Activated T-cell treated with anti-CD3 and anti-CD28 coated beads, Interleukin-2, amount 50 U/mL, for 4 hours (primary cell): ENCODE data around the gene VCAN. TPM values are rescaled to one million over a fixed set of nuclear protein-coding genes. Genes with fewer than 3 reads are reported as not detected.

ENCODE experiments used
- ATAC-seq, 2 donors: fragments of 200-7000 bp; cut with Tn5 transposase; one replicate each; pipeline ENCODE4 v1.10.0; 2021
- DNase-seq: peaks from one replicate; pipeline ENCODE4 v3.0.0-alpha.2; 2020
- H3K27me3 Mint-ChIP-seq: one replicate; pipeline ENCODE4 v1.8.0; 2021; ENCODE audit warnings: low read depth, mixed read lengths
- H3K36me3 Mint-ChIP-seq: one replicate; pipeline ENCODE4 v1.8.0; 2022; ENCODE audit warnings: mixed read lengths; ENCODE audit not compliant: insufficient read depth
- H3K4me1 Mint-ChIP-seq: one replicate; pipeline ENCODE4 v1.8.0; 2021; ENCODE audit warnings: low read depth, mixed read lengths
- H3K4me3 Mint-ChIP-seq: one replicate; pipeline ENCODE4 v1.8.0; 2021; ENCODE audit warnings: mild to moderate bottlenecking, moderate library complexity, mixed read lengths
- H3K9me3 Mint-ChIP-seq: one replicate; pipeline ENCODE4 v1.8.0; 2021; ENCODE audit warnings: mixed read lengths
- total RNA-seq, 3 donors: library from RNA; stranded (reverse); gene quantifications; one replicate each; pipeline ENCODE4 v1.2.1, GENCODE V29; 2021

Gene VCAN
- total RNA-seq, 3 donors from 2014 or later = 0.61 to 0.84 (median 0.74) TPM

GRCh38 chr5:83446253-83446947, 25.1 kb upstream of the VCAN start:
- no peaks in the 10 kb centered on the region for H3K36me3 Mint-ChIP-seq
- no peaks in the 10 kb centered on the region for H3K9me3 Mint-ChIP-seq
- ATAC-seq (no peak), DNase-seq (no peak)
- H3K4me3 Mint-ChIP-seq = no peak overlapping the region
- no peaks in the 10 kb centered on the region for H3K4me1 Mint-ChIP-seq
- H3K27me3 Mint-ChIP-seq = peaks cover 10% of the 10 kb centered on the region

DNA sequence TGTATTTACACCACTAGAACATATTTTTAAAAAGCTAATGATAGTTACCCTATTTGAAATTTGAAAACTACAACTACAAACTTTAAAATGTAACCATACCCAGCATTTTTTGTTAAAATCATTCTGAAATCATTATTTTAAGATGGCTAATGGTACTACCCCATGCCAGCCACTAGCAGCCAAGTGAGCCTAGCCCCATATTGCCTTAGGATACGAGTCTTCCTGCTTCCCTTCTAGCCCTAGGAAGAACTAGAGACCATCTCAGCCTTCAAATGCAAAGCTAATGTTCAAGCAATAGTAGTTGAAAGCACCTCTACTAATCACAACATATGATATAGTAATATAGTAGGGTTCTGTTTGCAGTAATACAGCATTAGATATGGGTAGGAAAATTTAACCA, 24.0 kb upstream of the VCAN start:
- no peak overlapping the region for H3K4me3 Mint-ChIP-seq
- peaks cover 18% of the 10 kb centered on the region for H3K27me3 Mint-ChIP-seq
- peaks cover under 1% of the 10 kb centered on the region for H3K9me3 Mint-ChIP-seq
- H3K4me1 Mint-ChIP-seq = no peaks in the 10 kb centered on the region
- DNase-seq (no peak), ATAC-seq (no peak)
- no peaks in the 10 kb centered on the region for H3K36me3 Mint-ChIP-seq

DNA sequence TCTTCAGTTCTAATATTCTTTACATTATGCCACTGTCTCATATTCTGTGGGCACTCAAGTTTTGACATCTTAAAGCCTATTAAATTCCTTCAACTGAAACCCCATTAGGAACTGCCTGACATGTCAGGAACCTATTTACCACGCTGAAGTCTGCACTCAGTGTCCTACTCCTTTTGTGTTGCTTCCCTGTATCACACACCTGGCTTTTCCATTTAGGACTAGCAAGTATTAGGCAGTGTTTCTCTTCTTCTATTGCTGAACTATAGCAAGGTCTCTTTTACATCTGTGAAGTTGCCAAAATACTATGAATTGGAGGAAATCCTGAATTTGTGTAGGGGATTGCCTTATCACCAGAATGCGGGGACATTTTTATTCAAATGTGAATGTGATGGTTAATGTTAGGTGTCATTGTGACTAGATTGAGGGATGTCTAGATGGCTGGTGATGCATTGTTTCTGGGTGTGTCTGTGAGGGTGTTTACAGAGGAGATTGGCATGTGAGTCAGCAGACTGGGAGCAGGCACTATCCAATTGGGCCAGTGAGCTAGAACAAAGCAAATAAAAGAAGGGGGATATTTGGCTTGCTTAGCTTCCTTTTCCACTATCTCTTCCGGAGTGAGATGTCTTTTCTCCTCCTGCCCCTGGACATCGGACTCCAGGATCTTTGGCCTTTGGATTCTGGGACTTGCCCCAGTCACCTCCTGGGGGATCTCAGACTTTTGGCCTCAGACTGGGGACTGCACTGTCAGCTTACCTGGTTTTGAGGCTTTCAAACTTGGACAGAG, 21.2 kb upstream of the VCAN start:
- Mint-ChIP-seq H3K4me3 (no peak overlapping the region), H3K9me3 (peaks cover 26% of the 10 kb centered on the region), H3K4me1 (no peaks in the 10 kb centered on the region), H3K27me3 (peaks cover 18% of the 10 kb centered on the region), H3K36me3 (no peaks in the 10 kb centered on the region)
- ATAC-seq = no peak
- no peak for DNase-seq

DNA sequence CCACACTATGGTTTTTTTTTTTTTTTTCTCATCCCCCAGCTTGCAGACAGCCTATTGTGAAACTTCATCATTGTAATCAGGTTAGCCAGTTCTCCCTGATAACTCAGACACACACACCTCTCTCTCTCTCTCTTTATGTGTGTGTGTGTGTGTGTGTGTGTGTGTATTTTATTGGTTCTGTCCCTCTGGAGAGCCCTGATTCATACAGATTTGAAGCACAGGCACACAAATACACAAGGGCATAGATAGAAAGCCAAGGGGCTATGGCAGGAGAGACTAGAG, 20.6 kb upstream of the VCAN start:
- Mint-ChIP-seq H3K9me3 (peaks cover 26% of the 10 kb centered on the region), H3K27me3 (peaks cover 18% of the 10 kb centered on the region), H3K36me3 (no peaks in the 10 kb centered on the region), H3K4me3 (no peak overlapping the region), H3K4me1 (no peaks in the 10 kb centered on the region)
- ATAC-seq (no peak), DNase-seq (no peak)

- Mint-ChIP-seq H3K4me3 (no peak overlapping the region), H3K9me3 (peaks cover 29% of the 10 kb centered on the region), H3K4me1 (no peaks in the 10 kb centered on the region), H3K27me3 (peaks cover 18% of the 10 kb centered on the region), H3K36me3 (no peaks in the 10 kb centered on the region)
- ATAC-seq = no peak
- DNase-seq = no peak
These were observed 19.6 kb upstream of the VCAN start for GRCh38 chr5:83451955-83452354.

DNA sequence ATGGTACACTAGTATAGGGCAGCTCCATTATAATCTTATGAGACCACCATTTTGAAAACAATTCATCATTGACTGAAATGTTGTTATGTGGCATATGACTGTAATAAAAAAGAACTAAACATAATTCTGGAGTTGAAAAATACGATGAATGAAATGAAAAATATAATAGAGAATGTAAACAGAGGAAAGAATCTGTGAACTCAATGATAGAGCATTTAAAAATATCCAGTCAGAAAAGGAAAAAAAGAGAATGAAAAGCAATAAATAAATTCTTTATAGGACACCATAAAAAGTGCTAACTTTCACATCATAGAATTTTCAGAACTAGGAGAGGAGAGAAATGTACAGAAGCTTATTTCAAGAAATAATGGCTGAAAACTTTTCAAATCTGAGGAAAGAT, 17.6 kb upstream of the VCAN start:
- no peaks in the 10 kb centered on the region for H3K36me3 Mint-ChIP-seq
- H3K4me1 Mint-ChIP-seq = no peaks in the 10 kb centered on the region
- ATAC-seq (no peak), DNase-seq (no peak)
- peaks cover 18% of the 10 kb centered on the region for H3K27me3 Mint-ChIP-seq
- H3K9me3 Mint-ChIP-seq = peaks cover 29% of the 10 kb centered on the region
- H3K4me3 Mint-ChIP-seq = no peak overlapping the region

GRCh38 chr5:83464261-83464660, 7.3 kb upstream of the VCAN start:
- no peaks in the 10 kb centered on the region for H3K36me3 Mint-ChIP-seq
- no peak overlapping the region for H3K4me3 Mint-ChIP-seq
- H3K4me1 Mint-ChIP-seq = no peaks in the 10 kb centered on the region
- ATAC-seq (no peak), DNase-seq (no peak)
- H3K27me3 Mint-ChIP-seq = peaks cover 27% of the 10 kb centered on the region
- no peaks in the 10 kb centered on the region for H3K9me3 Mint-ChIP-seq

DNA sequence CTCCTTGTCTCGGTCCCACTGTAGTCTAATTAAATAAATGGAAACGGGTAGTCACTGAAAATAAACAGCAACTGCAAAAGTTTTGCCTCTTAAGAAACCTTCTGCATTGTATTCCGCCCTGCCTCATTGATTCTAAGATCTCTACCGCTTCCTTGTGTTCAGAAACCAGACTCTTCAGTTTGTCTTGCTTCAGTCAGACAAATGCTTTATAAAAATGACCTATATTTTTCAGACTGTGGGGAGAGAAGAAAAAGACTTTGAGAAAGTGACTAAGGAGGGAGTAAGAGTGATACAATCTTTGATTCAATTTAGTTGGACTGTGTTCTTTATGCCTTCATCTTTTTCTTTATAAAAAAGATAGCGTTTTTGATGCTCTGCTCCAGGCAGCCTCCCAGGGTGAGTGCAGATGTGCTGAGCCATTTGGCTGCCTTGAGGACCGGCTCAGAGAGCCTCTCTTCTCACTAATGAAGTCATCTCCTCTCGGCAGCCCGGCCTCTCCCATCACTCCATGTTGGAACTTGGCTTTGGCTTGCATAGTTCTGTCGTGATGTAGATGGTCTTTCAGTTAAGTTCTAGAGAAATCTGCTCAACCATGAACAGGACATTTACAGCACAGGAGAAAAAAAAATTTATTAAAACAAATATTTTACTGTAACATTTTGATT, 4.0 kb upstream of the VCAN start:
- Mint-ChIP-seq H3K36me3 (no peaks in the 10 kb centered on the region), H3K4me3 (no peak overlapping the region), H3K27me3 (peaks cover 58% of the 10 kb centered on the region), H3K9me3 (no peaks in the 10 kb centered on the region), H3K4me1 (peaks cover 8% of the 10 kb centered on the region)
- ATAC-seq = no peak
- no peak for DNase-seq

- ATAC-seq = no peak
These were observed 2.5 kb upstream of the VCAN start for GRCh38 chr5:83469075-83469474.

GRCh38 chr5:83470526-83471404, 779 bp upstream of the VCAN start:
- no peak for DNase-seq
- Mint-ChIP-seq H3K4me3 (no peak overlapping the region), H3K36me3 (no peaks in the 10 kb centered on the region), H3K27me3 (peaks cover 82% of the 10 kb centered on the region), H3K9me3 (no peaks in the 10 kb centered on the region), H3K4me1 (peaks cover 27% of the 10 kb centered on the region)
- ATAC-seq = no peak

More at GRCh38 chr5:83469075-83469474, 2.5 kb upstream of the VCAN start:
- DNase-seq = no peak
- H3K27me3 Mint-ChIP-seq = peaks cover 70% of the 10 kb centered on the region
- no peak overlapping the region for H3K4me3 Mint-ChIP-seq
- H3K4me1 Mint-ChIP-seq = peaks cover 22% of the 10 kb centered on the region
- H3K9me3 Mint-ChIP-seq = no peaks in the 10 kb centered on the region
- H3K36me3 Mint-ChIP-seq = no peaks in the 10 kb centered on the region

DNA sequence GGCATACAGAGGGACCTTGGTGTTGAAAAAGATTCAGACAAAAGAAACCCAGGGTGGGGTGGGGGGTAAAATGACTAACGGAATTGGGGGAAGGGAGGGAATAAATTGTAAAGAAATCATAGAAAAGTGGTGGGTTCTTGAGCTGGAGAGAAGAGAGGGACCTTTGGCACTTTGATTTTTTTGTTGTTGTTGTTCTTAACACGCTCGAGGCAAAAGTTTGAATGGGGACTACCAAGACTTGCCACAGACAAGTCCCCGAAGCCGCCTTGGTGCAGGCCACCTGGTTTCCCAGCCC, 616 bp downstream of the VCAN start:
- ATAC-seq (no peak), DNase-seq (no peak)
- peaks cover 82% of the 10 kb centered on the region for H3K27me3 Mint-ChIP-seq
- H3K4me3 Mint-ChIP-seq = no peak overlapping the region
- H3K36me3 Mint-ChIP-seq = no peaks in the 10 kb centered on the region
- peaks cover 27% of the 10 kb centered on the region for H3K4me1 Mint-ChIP-seq
- no peaks in the 10 kb centered on the region for H3K9me3 Mint-ChIP-seq

- ATAC-seq = peak; percentile 53 to 57
- Mint-ChIP-seq H3K36me3 (no peaks in the 10 kb centered on the region), H3K27me3 (peaks cover 79% of the 10 kb centered on the region), H3K4me1 (peaks cover 27% of the 10 kb centered on the region), H3K4me3 (peak overlapping the region; percentile 78), H3K9me3 (no peaks in the 10 kb centered on the region)
- no peak for DNase-seq
These were observed 1.2 kb downstream of the VCAN start for GRCh38 chr5:83472508-83473345.

GRCh38 chr5:83473346-83474160, 2.0 kb downstream of the VCAN start:
- H3K9me3 Mint-ChIP-seq = no peaks in the 10 kb centered on the region
- DNase-seq (peak; percentile 23), ATAC-seq (peak; percentile 55 to 57)
- peaks cover 27% of the 10 kb centered on the region for H3K4me1 Mint-ChIP-seq
- no peaks in the 10 kb centered on the region for H3K36me3 Mint-ChIP-seq
- H3K4me3 Mint-ChIP-seq = peak overlapping the region; percentile 78
- H3K27me3 Mint-ChIP-seq = peaks cover 77% of the 10 kb centered on the region
